Suprapubic skin (tissue), 4 donors: ENCODE results near the gene CAMK2N2. TPM values are rescaled to one million over a fixed set of nuclear protein-coding genes. Genes with fewer than 3 reads are reported as not detected.
A peak's percentile ranks its signal among the peaks of the same experiment; 100 is the strongest.

Experiments
- DNase-seq, 2 donors: peaks; one replicate each; pipeline ENCODE4 v3.0.0-alpha.2; 2019; ENCODE audit warnings: low spot score in 2 of 2
- H3K27ac ChIP-seq: fragments of 200-600 bp; sonication (generic); one replicate; pipeline ENCODE4 v1.5.1; 2019
- H3K27me3 ChIP-seq: fragments of 200-600 bp; sonication (generic); one replicate; pipeline ENCODE4 v1.5.1; 2019
- H3K36me3 ChIP-seq: fragments of 200-600 bp; sonication (generic); one replicate; pipeline ENCODE4 v1.5.1; 2019
- H3K4me1 ChIP-seq: fragments of 200-600 bp; sonication (generic); one replicate; pipeline ENCODE4 v1.5.1; 2019
- H3K4me3 ChIP-seq: fragments of 200-600 bp; sonication (generic); one replicate; pipeline ENCODE4 v1.5.1; 2019; ENCODE audit warnings: mild to moderate bottlenecking
- H3K9me3 ChIP-seq: fragments of 200-600 bp; sonication (generic); one replicate; pipeline ENCODE4 v1.5.1; 2019
- EP300 ChIP-seq: sonication (generic); formaldehyde crosslinking; IDR thresholded peaks from one replicate; pipeline ENCODE4 v1.6.1; 2017; ENCODE audit warnings: antibody characterized with exemption
- POLR2A ChIP-seq, 2 donors: fragments of 450-650 bp; IDR thresholded peaks; one replicate each; pipeline ENCODE4 v1.6.1; 2017; ENCODE audit warnings: antibody characterized with exemption in 2 of 2, mild to moderate bottlenecking in 2 of 2, moderate library complexity in 2 of 2
- POLR2AphosphoS5 ChIP-seq, 3 donors: sonication (generic); formaldehyde crosslinking; IDR thresholded peaks; one replicate each; pipeline ENCODE4 v1.6.1; 2017; ENCODE audit warnings: antibody characterized with exemption in 3 of 3
- WGBS: methylation state at CpG from one replicate; pipeline ENCODE4 v1.1.5; 2018; 5-methylcytosine and 5-hydroxymethylcytosine counted together
- total RNA-seq, 4 donors: library from RNA; depleted of rRNA; stranded (reverse); fragments of >200 nt; gene quantifications; one replicate each; pipeline ENCODE4 v1.1.0, GENCODE V29; 2016
- TF ChIP-seq, protein P1 (sequence below), 2 donors: fragments of 200-600 bp in 1 of 2; fragments of 450-650 bp in 1 of 2; sonication (generic) in 1 of 2; IDR thresholded peaks; one replicate each; pipeline ENCODE4 v1.5.1; 2016 to 2019; ENCODE audit warnings: antibody characterized with exemption in 2 of 2, mild to moderate bottlenecking in 1 of 2, moderate library complexity in 1 of 2

CAMK2N2 gene
- not detected for total RNA-seq

DNA sequence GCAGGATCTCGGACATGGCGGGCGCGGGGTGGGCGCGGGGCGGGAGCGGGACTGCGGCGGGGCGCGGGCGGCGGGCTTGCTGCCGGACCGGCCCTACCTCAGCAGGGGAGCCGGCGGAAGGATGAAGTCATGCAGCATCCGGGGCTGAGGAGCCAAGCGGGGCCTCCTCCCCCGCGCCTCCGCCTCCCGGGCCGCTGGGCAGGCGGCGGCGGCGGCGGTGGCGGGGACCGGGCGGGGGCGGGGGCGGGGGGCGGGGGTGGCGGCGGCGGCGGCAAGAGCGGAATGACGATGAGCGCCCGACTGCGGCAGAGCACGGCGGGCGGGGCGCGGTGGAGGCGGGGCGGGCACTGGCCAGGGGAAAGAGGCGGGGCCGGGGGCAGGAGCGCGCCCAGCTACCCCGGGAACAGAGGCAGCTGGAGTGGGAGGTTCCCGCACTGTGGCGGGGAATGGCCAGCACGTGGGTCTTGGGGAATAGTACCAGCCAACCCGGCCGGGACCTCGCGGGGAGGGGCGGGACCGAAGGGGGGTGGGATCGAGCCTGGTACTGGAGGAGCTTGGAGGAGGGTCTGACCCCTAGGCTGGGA lies at the start of gene CAMK2N2:
CAMK2N2 (minus strand) TSS at position 284 of the 584 bp plus-strand sequence; CDS start at position 16, 268 bp downstream.
- Histone ChIP-seq H3K36me3 (peaks cover 4% of the 10 kb centered on the region), H3K4me3 (peak within 1 kb of the TSS; percentile 50), H3K27ac (no peak within 1 kb of the TSS), H3K9me3 (no peaks in the 10 kb centered on the region), H3K27me3 (peaks cover 66% of the 10 kb centered on the region), H3K4me1 (peaks cover 33% of the 10 kb centered on the region)
- DNase-seq = no peak
- 0% methylated on average over 8 of the region's 67 CpGs for WGBS
- TF ChIP-seq POLR2A (IDR thresholded peaks at IDR 0.05) (no peak), EP300 (no peak), POLR2AphosphoS5 (IDR thresholded peaks at IDR 0.05) (no peak)
- TF ChIP-seq, protein P1, sequence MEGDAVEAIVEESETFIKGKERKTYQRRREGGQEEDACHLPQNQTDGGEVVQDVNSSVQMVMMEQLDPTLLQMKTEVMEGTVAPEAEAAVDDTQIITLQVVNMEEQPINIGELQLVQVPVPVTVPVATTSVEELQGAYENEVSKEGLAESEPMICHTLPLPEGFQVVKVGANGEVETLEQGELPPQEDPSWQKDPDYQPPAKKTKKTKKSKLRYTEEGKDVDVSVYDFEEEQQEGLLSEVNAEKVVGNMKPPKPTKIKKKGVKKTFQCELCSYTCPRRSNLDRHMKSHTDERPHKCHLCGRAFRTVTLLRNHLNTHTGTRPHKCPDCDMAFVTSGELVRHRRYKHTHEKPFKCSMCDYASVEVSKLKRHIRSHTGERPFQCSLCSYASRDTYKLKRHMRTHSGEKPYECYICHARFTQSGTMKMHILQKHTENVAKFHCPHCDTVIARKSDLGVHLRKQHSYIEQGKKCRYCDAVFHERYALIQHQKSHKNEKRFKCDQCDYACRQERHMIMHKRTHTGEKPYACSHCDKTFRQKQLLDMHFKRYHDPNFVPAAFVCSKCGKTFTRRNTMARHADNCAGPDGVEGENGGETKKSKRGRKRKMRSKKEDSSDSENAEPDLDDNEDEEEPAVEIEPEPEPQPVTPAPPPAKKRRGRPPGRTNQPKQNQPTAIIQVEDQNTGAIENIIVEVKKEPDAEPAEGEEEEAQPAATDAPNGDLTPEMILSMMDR (IDR thresholded peaks at IDR 0.05) = no peak

DNA sequence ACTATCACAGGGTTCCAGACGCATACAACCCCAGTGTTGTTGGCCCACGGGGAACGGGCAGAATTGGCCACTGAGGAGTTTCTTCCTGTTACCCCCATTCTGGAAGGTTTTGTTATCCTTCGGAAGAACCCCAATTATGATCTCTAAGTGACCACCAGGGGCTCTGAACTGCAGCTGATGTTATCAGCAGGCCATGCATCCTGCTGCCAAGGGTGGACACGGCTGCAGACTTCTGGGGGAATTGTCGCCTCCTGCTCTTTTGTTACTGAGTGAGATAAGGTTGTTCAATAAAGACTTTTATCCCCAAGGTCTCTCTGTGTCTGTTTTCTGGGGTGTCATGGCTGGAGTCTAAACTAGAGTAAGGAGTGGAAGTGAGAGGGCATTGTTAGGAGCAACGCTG lies 47.4 kb upstream of the CAMK2N2 start:
- H3K27ac ChIP-seq = no peak overlapping the region
- 72% methylated on average over 7 of the region's 7 CpGs for WGBS
- no peak for TF ChIP-seq POLR2AphosphoS5 (IDR thresholded peaks at IDR 0.05)
- TF ChIP-seq, protein P1 (IDR thresholded peaks at IDR 0.05) = no peak
- no peak for DNase-seq
- H3K4me1 ChIP-seq = peaks cover under 1% of the 10 kb centered on the region
- no peaks in the 10 kb centered on the region for H3K27me3 ChIP-seq
- H3K4me3 ChIP-seq = no peak overlapping the region
- no peaks in the 10 kb centered on the region for H3K9me3 ChIP-seq
- H3K36me3 ChIP-seq = peaks cover 59% of the 10 kb centered on the region

DNA sequence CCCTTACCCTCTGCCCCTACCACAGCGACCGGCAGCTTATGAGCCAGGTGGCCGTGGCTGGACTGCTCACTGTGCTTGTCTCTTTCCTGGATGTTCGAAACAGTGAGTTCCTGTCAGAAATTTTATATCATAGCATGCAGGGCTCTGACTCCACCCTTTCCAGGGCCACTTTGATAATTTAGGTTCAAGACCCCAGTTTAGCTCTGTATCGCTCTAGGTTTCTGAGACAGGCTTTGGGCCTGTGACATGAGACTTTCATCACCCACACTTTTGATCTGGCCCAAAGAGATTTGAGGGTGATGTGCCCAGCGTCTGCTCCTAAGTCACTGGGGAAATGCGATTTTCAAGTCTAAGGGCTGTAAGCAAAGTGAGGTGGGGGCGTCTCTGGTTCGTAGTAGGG lies 46.6 kb upstream of the CAMK2N2 start:
- Histone ChIP-seq H3K4me1 (no peaks in the 10 kb centered on the region), H3K4me3 (no peak overlapping the region), H3K36me3 (peaks cover 67% of the 10 kb centered on the region), H3K27me3 (no peaks in the 10 kb centered on the region), H3K9me3 (no peaks in the 10 kb centered on the region), H3K27ac (no peak overlapping the region)
- no peak for TF ChIP-seq EP300
- DNase-seq = no peak
- WGBS = 95% methylated on average over 9 of the region's 9 CpGs

DNA sequence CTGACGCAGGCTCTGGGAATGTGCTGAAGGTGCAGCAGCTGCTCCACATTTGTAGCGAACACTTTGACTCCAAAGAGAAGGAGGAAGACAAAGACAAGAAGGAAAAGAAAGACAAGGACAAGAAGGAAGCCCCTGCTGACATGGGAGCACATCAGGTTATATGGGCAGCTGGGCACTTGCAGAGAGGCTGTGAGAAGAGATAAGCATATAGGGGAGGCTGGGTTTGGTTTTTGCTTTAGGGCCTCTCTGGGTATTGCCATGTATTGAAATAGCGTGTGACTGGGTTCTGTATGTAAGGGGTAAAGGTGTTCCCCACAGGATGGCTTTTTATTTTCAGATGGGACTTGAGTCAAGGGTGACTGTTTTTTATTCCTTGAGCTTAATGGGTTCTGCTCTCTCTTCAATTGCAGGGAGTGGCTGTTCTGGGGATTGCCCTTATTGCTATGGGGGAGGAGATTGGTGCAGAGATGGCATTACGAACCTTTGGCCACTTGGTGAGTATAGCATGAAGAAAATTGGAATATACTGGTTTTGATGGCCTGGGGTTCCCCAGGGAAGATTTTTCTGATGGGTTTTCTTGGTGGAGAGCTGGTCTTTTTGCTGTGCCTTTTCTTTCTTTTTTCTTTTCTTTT lies 45.1 kb upstream of the CAMK2N2 start:
- H3K9me3 ChIP-seq = no peaks in the 10 kb centered on the region
- H3K36me3 ChIP-seq = peaks cover 81% of the 10 kb centered on the region
- no peak overlapping the region for H3K27ac ChIP-seq
- no peak for DNase-seq
- 87% methylated on average over 4 of the region's 4 CpGs for WGBS
- no peak overlapping the region for H3K4me3 ChIP-seq
- no peaks in the 10 kb centered on the region for H3K4me1 ChIP-seq
- no peaks in the 10 kb centered on the region for H3K27me3 ChIP-seq
- TF ChIP-seq POLR2A (IDR thresholded peaks at IDR 0.05) (no peak), EP300 (no peak), POLR2AphosphoS5 (IDR thresholded peaks at IDR 0.05) (no peak)
- TF ChIP-seq, protein P1 (IDR thresholded peaks at IDR 0.05) = no peak

DNA sequence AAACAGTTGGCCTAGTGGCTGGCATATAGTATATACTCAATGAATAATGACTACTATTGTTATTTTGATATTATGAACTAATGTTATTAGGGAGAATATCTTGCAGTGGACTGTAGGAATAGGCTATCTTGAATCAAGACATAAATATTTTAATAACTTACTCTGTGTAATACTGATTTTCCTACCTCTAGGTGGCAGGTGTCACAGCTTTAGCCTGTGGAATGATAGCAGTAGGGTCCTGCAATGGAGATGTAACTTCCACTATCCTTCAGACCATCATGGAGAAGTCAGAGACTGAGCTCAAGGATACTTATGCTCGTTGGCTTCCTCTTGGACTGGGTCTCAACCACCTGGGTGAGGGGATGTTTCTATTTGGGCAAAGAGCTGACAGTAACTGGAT lies 44.2 kb upstream of the CAMK2N2 start:
- TF ChIP-seq POLR2AphosphoS5 (IDR thresholded peaks at IDR 0.05) = no peak
- TF ChIP-seq, protein P1 (IDR thresholded peaks at IDR 0.05) = peak in 1 of 2 donors; percentile 23
- Histone ChIP-seq H3K9me3 (no peaks in the 10 kb centered on the region), H3K36me3 (peaks cover 83% of the 10 kb centered on the region), H3K27me3 (no peaks in the 10 kb centered on the region), H3K4me1 (peaks cover 3% of the 10 kb centered on the region), H3K27ac (no peak overlapping the region), H3K4me3 (no peak overlapping the region)
- DNase-seq = no peak
- 53% methylated on average over 1 of the region's 1 CpG for WGBS

DNA sequence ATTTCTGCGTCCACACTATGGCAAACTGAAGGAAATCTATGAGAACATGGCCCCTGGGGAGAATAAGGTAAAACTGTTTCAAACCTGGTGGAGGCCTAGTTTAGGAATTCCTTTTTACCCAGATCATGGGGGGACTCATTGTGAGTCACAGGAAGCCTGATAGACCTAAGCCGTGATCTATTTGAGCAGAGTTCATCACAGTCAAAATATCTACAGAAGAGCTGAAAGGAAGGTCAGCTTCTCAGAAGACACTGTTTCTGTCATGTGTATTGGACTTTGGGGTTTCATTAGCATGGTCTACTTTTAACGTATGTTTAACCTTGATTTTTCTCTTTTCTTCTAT lies 39.0 kb upstream of the CAMK2N2 start:
- Histone ChIP-seq H3K36me3 (peaks cover 41% of the 10 kb centered on the region), H3K27me3 (no peaks in the 10 kb centered on the region), H3K27ac (no peak overlapping the region), H3K4me3 (peak overlapping the region; percentile 73), H3K4me1 (peaks cover 15% of the 10 kb centered on the region), H3K9me3 (no peaks in the 10 kb centered on the region)
- 83% methylated on average over 3 of the region's 3 CpGs for WGBS
- no peak for DNase-seq
- TF ChIP-seq POLR2AphosphoS5 (IDR thresholded peaks at IDR 0.05) (no peak), POLR2A (IDR thresholded peaks at IDR 0.05) (no peak)
- TF ChIP-seq, protein P1 (IDR thresholded peaks at IDR 0.05) = no peak
